GM21515 (cell line): ENCODE data around the gene BLTP1.
"Not testable (repeated sequence)": the region's sequence is repeated elsewhere in the genome, so short reads cannot be mapped to it uniquely, and the experiment has no call there.

Experiments
- ATAC-seq: cut with Tn5 transposase; IDR thresholded peaks from one replicate; pipeline ENCODE4 v1.9.1; 2021; ENCODE audit not compliant: unreplicated experiment

Gene BLTP1

GRCh38 chr4:122151982-122152710 is at the start of gene BLTP1:
TSS of gene BLTP1 (plus strand) at chr4:122152331. CDS start at chr4:122170648, 18,317 bp downstream.
- peak; percentile 97 for ATAC-seq

GRCh38 chr4:122104184-122104583 is 47.9 kb upstream of the BLTP1 start:
- no peak for ATAC-seq

GRCh38 chr4:122107680-122108079 is 44.5 kb upstream of the BLTP1 start:
- no peak for ATAC-seq

- ATAC-seq, result not testable (repeated sequence)
Observed at GRCh38 chr4:122110304-122110703, 41.8 kb upstream of the BLTP1 start.

- ATAC-seq, result no peak
Observed at GRCh38 chr4:122117743-122118142, 34.4 kb upstream of the BLTP1 start.

GRCh38 chr4:122118243-122118642 is 33.9 kb upstream of the BLTP1 start:
- ATAC-seq, result no peak

- no peak for ATAC-seq
Observed at GRCh38 chr4:122119739-122120138, 32.4 kb upstream of the BLTP1 start.

GRCh38 chr4:122121593-122121992 is 30.5 kb upstream of the BLTP1 start:
- ATAC-seq, result no peak

- ATAC-seq, result no peak
Observed at GRCh38 chr4:122122083-122122482, 30.0 kb upstream of the BLTP1 start.

GRCh38 chr4:122129061-122129460 is 23.1 kb upstream of the BLTP1 start:
- no peak for ATAC-seq

GRCh38 chr4:122131562-122132157 is 20.5 kb upstream of the BLTP1 start:
- ATAC-seq, result peak; percentile 59

- ATAC-seq, result no peak
Observed at GRCh38 chr4:122132891-122133290, 19.2 kb upstream of the BLTP1 start.

GRCh38 chr4:122139139-122139538 is 13.0 kb upstream of the BLTP1 start:
- ATAC-seq, result no peak

GRCh38 chr4:122140834-122141233 is 11.3 kb upstream of the BLTP1 start:
- ATAC-seq, result no peak

GRCh38 chr4:122142687-122143086 is 9.4 kb upstream of the BLTP1 start:
- ATAC-seq, result no peak

GRCh38 chr4:122146652-122147051 is 5.5 kb upstream of the BLTP1 start:
- ATAC-seq, result no peak

GRCh38 chr4:122150931-122151330 is 1.2 kb upstream of the BLTP1 start:
- ATAC-seq, result no peak

GRCh38 chr4:122152711-122153226 is 638 bp downstream of the BLTP1 start:
- peak; percentile 46 for ATAC-seq

GRCh38 chr4:122156819-122157218 is 4.7 kb downstream of the BLTP1 start:
- no peak for ATAC-seq

GRCh38 chr4:122163301-122163700 is 11.2 kb downstream of the BLTP1 start:
- ATAC-seq, result no peak

GRCh38 chr4:122163767-122164166 is 11.6 kb downstream of the BLTP1 start:
- no peak for ATAC-seq

GRCh38 chr4:122167369-122167768 is 15.2 kb downstream of the BLTP1 start:
- no peak for ATAC-seq
